GM18508 (cell line): ENCODE measurements around the gene OR5AC2.
A peak's percentile ranks its signal among the peaks of the same experiment; 100 is the strongest.

Source experiments
- ATAC-seq: cut with Tn5 transposase; IDR thresholded peaks from one replicate; pipeline ENCODE4 v1.9.1; 2021; ENCODE audit warnings: moderate number of reproducible peaks; ENCODE audit not compliant: insufficient read depth, unreplicated experiment

Gene OR5AC2

GRCh38 chr3:98086873-98087272 lies at the start of gene OR5AC2:
TSS of gene OR5AC2 (plus strand) at chr3:98087173. CDS start at chr3:98087173, 0 bp downstream.
- ATAC-seq, result no peak

- no peak for ATAC-seq
These were observed 48.7 kb upstream of the OR5AC2 start for GRCh38 chr3:98038286-98038685.

- no peak for ATAC-seq
These were observed 48.1 kb upstream of the OR5AC2 start for GRCh38 chr3:98038876-98039275.

GRCh38 chr3:98039322-98040024 lies 47.5 kb upstream of the OR5AC2 start:
- ATAC-seq, result peak; percentile 92

- ATAC-seq, result no peak
These were observed 45.6 kb upstream of the OR5AC2 start for GRCh38 chr3:98041350-98041749.

GRCh38 chr3:98048586-98048985 lies 38.4 kb upstream of the OR5AC2 start:
- ATAC-seq, result no peak

GRCh38 chr3:98049271-98049670 lies 37.7 kb upstream of the OR5AC2 start:
- no peak for ATAC-seq

- ATAC-seq, result no peak
These were observed 30.9 kb upstream of the OR5AC2 start for GRCh38 chr3:98056035-98056434.

GRCh38 chr3:98057631-98058030 lies 29.3 kb upstream of the OR5AC2 start:
- no peak for ATAC-seq

- no peak for ATAC-seq
These were observed 28.6 kb upstream of the OR5AC2 start for GRCh38 chr3:98058244-98058960.

GRCh38 chr3:98068824-98069223 lies 18.1 kb upstream of the OR5AC2 start:
- ATAC-seq, result no peak

GRCh38 chr3:98070840-98071239 lies 16.1 kb upstream of the OR5AC2 start:
- no peak for ATAC-seq

- no peak for ATAC-seq
These were observed 13.5 kb upstream of the OR5AC2 start for GRCh38 chr3:98073486-98073885.

- no peak for ATAC-seq
These were observed 8.9 kb downstream of the OR5AC2 start for GRCh38 chr3:98095882-98096281.

GRCh38 chr3:98099848-98100247 lies 12.9 kb downstream of the OR5AC2 start:
- no peak for ATAC-seq

GRCh38 chr3:98108162-98108561 lies 21.2 kb downstream of the OR5AC2 start:
- ATAC-seq, result no peak

- no peak for ATAC-seq
These were observed 23.0 kb downstream of the OR5AC2 start for GRCh38 chr3:98109807-98110549.

- no peak for ATAC-seq
These were observed 23.6 kb downstream of the OR5AC2 start for GRCh38 chr3:98110550-98110908.

GRCh38 chr3:98114264-98114663 lies 27.3 kb downstream of the OR5AC2 start:
- ATAC-seq, result no peak

- ATAC-seq, result no peak
These were observed 28.7 kb downstream of the OR5AC2 start for GRCh38 chr3:98115717-98116116.

GRCh38 chr3:98130421-98130820 lies 43.4 kb downstream of the OR5AC2 start, which contains the start of gene OR5H1:
TSS of gene OR5H1 (plus strand) at chr3:98130721. CDS start at chr3:98132698, 1,977 bp downstream.
- ATAC-seq, result no peak
